PC-3 (cell line): ENCODE measurements around the gene AHNAK2. TPM values are rescaled to one million over a fixed set of nuclear protein-coding genes. Genes with fewer than 3 reads are reported as not detected.

Experiments used
- ATAC-seq: fragments of 200-7000 bp; cut with Tn5 transposase; 2 replicates; pipeline ENCODE4 v1.9.1; 2020; ENCODE audit warnings: mild to moderate bottlenecking, moderate library complexity
- BruUV-seq: library from RNA; stranded (reverse); fragments of 400-500 nt; replicated peaks from 2 replicates; lab custom pipeline; 2021; lab: Mats Ljungman, UMichigan
- CTCF ChIA-PET: fragments of 300-600 bp; sonication (Branson Sonifier 250); formaldehyde crosslinking; loops from one replicate; lab custom pipeline; 2022; ENCODE audit warnings: antibody characterized with exemption; lab: Charles Lee
- POLR2A ChIA-PET: fragments of 300-600 bp; sonication (Branson Sonifier 250); formaldehyde crosslinking; loops from one replicate; lab custom pipeline; 2022; ENCODE audit warnings: antibody characterized with exemption; ENCODE audit not compliant: unreplicated experiment; lab: Charles Lee
- DNase-seq: peaks from one replicate; pipeline ENCODE4 v3.0.0-alpha.2; 2015
- H2AFZ ChIP-seq: fragments of 300-600 bp; sonication (generic); 2 replicates; pipeline ENCODE4 v1.6.0; 2016; ENCODE audit warnings: antibody characterized with exemption, low read length
- H3F3A ChIP-seq: fragments of 300-600 bp; sonication (generic); one replicate; pipeline ENCODE4 v1.6.0; 2017; ENCODE audit warnings: antibody characterized with exemption, low read length, control low read depth, mild to moderate bottlenecking; ENCODE audit not compliant: unreplicated experiment
- H3K27ac ChIP-seq: fragments of 300-600 bp; sonication (generic); 2 replicates; pipeline ENCODE4 v1.5.1; 2016; ENCODE audit warnings: mild to moderate bottlenecking, low read length
- H3K27me3 ChIP-seq: fragments of 300-600 bp; sonication (generic); 2 replicates; pipeline ENCODE4 v1.6.1; 2016; ENCODE audit warnings: low read length, mixed read lengths
- H3K36me3 ChIP-seq: fragments of 300-600 bp; sonication (generic); 2 replicates; pipeline ENCODE4 v1.6.1; 2016; ENCODE audit warnings: low read depth, mixed run types, low read length, mixed read lengths
- H3K4me1 ChIP-seq: fragments of 300-600 bp; sonication (generic); 2 replicates; pipeline ENCODE4 v1.5.1; 2016; ENCODE audit warnings: low read length; ENCODE audit not compliant: insufficient read depth
- H3K4me2 ChIP-seq: fragments of 300-600 bp; sonication (generic); 2 replicates; pipeline ENCODE4 v1.6.0; 2016; ENCODE audit warnings: low read length
- H3K4me3 ChIP-seq: fragments of 300-600 bp; sonication (generic); 2 replicates; pipeline ENCODE4 v1.5.1; 2016; ENCODE audit warnings: mild to moderate bottlenecking, low read length, mixed read lengths
- H3K79me2 ChIP-seq: fragments of 300-600 bp; sonication (generic); 2 replicates; pipeline ENCODE4 v1.6.1; 2017; ENCODE audit warnings: low read length, mixed read lengths
- H3K9ac ChIP-seq: fragments of 300-600 bp; sonication (generic); 2 replicates; pipeline ENCODE4 v1.6.0; 2016; ENCODE audit warnings: mild to moderate bottlenecking, low read length
- H3K9me2 ChIP-seq: fragments of 300-600 bp; sonication (generic); replicated peaks from 2 replicates; pipeline ENCODE4 v1.6.1; 2016; ENCODE audit warnings: mixed run types, low read length, mixed read lengths
- H3K9me3 ChIP-seq: fragments of 300-600 bp; sonication (generic); 2 replicates; pipeline ENCODE4 v1.6.1; 2016; ENCODE audit warnings: low read length, mixed read lengths
- H4K20me1 ChIP-seq: fragments of 300-600 bp; sonication (generic); 2 replicates; pipeline ENCODE4 v1.6.1; 2016; ENCODE audit warnings: low read length, mixed read lengths
- EZH2 ChIP-seq: fragments of 300-600 bp; sonication (generic); IDR thresholded peaks from one replicate; pipeline ENCODE4 v1.6.1; 2017; ENCODE audit warnings: antibody characterized with exemption, mild to moderate bottlenecking, low read length; ENCODE audit not compliant: unreplicated experiment
- EZH2phosphoT487 ChIP-seq: fragments of 300-600 bp; sonication (generic); IDR thresholded peaks from 2 replicates; pipeline ENCODE4 v1.6.1; 2018; ENCODE audit warnings: mild to moderate bottlenecking, antibody characterized with exemption, low read length, borderline replicate concordance
- intact Hi-C: fragments of 100-400 bp; cut with micrococcal nuclease; formaldehyde crosslinking; loops from 2 replicates; pipeline ENCODE4 v1.9.0; 2023
- total RNA-seq: library from RNA; depleted of rRNA; stranded (reverse); fragments of >200 nt; gene quantifications from 2 replicates; pipeline ENCODE4 v1.2.3, GENCODE V29; 2014
- TF ChIP-seq, protein P1 (sequence below): fragments of 300-600 bp; sonication (generic); conservative IDR thresholded peaks from 2 replicates; pipeline ENCODE4 v1.5.1; 2017; ENCODE audit warnings: antibody characterized with exemption, low read depth, mild to moderate bottlenecking, low read length

Gene AHNAK2
- total RNA-seq, 1 experiment from 2014 or later = 25.0 TPM

DNA sequence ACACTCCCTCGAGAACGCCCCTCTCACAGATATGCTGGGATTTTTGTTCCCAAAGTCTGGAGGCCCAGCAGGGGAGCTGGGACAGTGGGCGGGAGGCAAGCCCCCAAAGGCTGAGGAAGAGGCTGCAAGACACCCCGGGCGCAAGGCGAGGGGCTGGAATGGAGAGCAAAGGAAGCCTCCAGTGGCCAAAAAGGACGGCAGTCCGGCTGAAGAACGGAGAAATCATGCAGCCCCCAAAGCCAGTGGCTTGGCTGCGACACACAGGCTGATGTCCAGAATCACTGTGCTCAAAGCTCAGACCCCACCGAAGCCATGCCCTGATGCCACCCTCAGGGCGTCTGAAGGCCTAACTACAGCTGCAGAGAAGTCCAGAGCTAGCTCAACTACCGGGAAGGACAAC lies 18.3 kb upstream of the AHNAK2 start:
- Histone ChIP-seq H3K4me2 (no peak overlapping the region), H3K9me2 (no peaks in the 10 kb centered on the region), H3K27me3 (no peaks in the 10 kb centered on the region), H3K27ac (no peak overlapping the region), H4K20me1 (no peaks in the 10 kb centered on the region), H3K79me2 (no peaks in the 10 kb centered on the region), H3K4me3 (no peak overlapping the region), H3K9ac (no peak overlapping the region), H3F3A (no peaks in the 10 kb centered on the region), H3K4me1 (no peaks in the 10 kb centered on the region), H2AFZ (no peak overlapping the region), H3K9me3 (no peaks in the 10 kb centered on the region), H3K36me3 (peaks cover 10% of the 10 kb centered on the region; the same call in 1 of the 2 replicates)
- intact Hi-C loops = no loop called here
- ChIA-PET CTCF (no interaction called here), POLR2A (no interaction called here)
- BruUV-seq = no TSS peak
- DNase-seq = no peak
- no peak for ATAC-seq
- no peak for TF ChIP-seq EZH2
- TF ChIP-seq EZH2phosphoT487 = no peak
- TF ChIP-seq, protein P1, sequence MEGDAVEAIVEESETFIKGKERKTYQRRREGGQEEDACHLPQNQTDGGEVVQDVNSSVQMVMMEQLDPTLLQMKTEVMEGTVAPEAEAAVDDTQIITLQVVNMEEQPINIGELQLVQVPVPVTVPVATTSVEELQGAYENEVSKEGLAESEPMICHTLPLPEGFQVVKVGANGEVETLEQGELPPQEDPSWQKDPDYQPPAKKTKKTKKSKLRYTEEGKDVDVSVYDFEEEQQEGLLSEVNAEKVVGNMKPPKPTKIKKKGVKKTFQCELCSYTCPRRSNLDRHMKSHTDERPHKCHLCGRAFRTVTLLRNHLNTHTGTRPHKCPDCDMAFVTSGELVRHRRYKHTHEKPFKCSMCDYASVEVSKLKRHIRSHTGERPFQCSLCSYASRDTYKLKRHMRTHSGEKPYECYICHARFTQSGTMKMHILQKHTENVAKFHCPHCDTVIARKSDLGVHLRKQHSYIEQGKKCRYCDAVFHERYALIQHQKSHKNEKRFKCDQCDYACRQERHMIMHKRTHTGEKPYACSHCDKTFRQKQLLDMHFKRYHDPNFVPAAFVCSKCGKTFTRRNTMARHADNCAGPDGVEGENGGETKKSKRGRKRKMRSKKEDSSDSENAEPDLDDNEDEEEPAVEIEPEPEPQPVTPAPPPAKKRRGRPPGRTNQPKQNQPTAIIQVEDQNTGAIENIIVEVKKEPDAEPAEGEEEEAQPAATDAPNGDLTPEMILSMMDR = no peak

DNA sequence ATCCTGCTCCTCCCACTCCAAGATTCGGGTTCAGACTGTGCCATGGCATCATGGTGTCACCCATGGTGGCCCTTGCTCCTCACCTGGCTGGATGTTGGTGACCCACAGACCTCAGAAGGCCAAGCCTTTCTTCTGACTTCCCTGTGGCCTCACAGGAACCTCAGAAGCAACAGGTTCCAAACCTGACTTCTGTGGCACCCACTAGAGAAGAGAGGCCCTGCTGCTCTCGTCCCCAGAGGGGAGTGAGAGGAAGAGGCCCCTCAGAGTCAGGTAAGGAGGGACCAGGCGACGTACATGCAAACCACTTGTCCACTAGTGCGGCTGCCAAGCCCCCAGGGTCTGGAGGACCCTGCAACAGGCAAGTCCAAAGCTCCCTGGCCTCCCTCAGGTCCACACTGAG lies 17.9 kb upstream of the AHNAK2 start:
- Histone ChIP-seq H3K9me2 (no peaks in the 10 kb centered on the region), H2AFZ (no peak overlapping the region), H3K27me3 (no peaks in the 10 kb centered on the region), H4K20me1 (no peaks in the 10 kb centered on the region), H3K9me3 (no peaks in the 10 kb centered on the region), H3K4me1 (no peaks in the 10 kb centered on the region), H3K79me2 (no peaks in the 10 kb centered on the region), H3K9ac (no peak overlapping the region), H3F3A (no peaks in the 10 kb centered on the region), H3K36me3 (peaks cover 10% of the 10 kb centered on the region; the same call in 1 of the 2 replicates), H3K4me2 (no peak overlapping the region), H3K4me3 (no peak overlapping the region), H3K27ac (no peak overlapping the region)
- TF ChIP-seq EZH2phosphoT487 (no peak), EZH2 (no peak)
- TF ChIP-seq, protein P1 = no peak
- no TSS peak for BruUV-seq
- intact Hi-C loops = no loop called here
- ATAC-seq (no peak), DNase-seq (no peak)
- CTCF ChIA-PET = no interaction called here
- POLR2A ChIA-PET = no interaction called here

DNA sequence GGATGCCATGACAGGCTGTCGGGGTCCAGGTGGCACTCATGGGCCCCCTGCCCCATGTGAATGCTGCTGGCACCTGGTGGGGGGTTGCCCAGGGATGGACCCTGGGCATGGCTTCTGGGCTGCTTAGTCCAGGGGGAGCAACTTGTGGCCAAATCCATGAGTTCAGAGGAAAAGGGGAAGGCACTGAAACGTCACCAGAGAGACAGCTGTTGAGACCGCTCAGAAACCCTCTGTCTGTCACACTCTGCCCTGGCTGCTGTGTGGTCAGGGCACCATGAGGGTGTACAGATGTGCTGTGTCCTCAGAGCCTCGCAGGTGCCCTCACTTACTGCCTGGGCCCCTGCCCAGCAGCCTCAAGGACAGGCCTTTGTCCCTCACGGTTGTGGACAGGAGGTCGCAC lies 16.8 kb upstream of the AHNAK2 start:
- Histone ChIP-seq H3K79me2 (no peaks in the 10 kb centered on the region), H4K20me1 (no peaks in the 10 kb centered on the region), H3K9ac (no peak overlapping the region), H3K9me3 (no peaks in the 10 kb centered on the region), H3K9me2 (no peaks in the 10 kb centered on the region), H3K4me3 (no peak overlapping the region), H3K27me3 (no peaks in the 10 kb centered on the region), H3K4me2 (no peak overlapping the region), H3K4me1 (no peaks in the 10 kb centered on the region), H2AFZ (no peak overlapping the region), H3K36me3 (peaks cover 9% of the 10 kb centered on the region; the same call in 1 of the 2 replicates), H3K27ac (no peak overlapping the region), H3F3A (no peaks in the 10 kb centered on the region)
- intact Hi-C loops = no loop called here
- TF ChIP-seq EZH2phosphoT487 (no peak), EZH2 (no peak)
- TF ChIP-seq, protein P1 = no peak
- POLR2A ChIA-PET = interaction anchor here (0.6 kb wide), 1 partner anchor 20 kb away, joined by 5 read pairs; no protein-coding TSS in a partner anchor
- no peak for DNase-seq
- CTCF ChIA-PET = no interaction called here
- ATAC-seq = no peak; the same call in 1 of the 2 replicates
- no TSS peak for BruUV-seq
